Measurements from ENCODE around the gene CTXND1. TPM values are rescaled to one million over a fixed set of nuclear protein-coding genes. Genes with fewer than 3 reads are reported as not detected.
A peak's percentile ranks its signal among the peaks of the same experiment; 100 is the strongest.
"Not testable (repeated sequence)": the region's sequence is repeated elsewhere in the genome, so short reads cannot be mapped to it uniquely, and the experiment has no call there.

The CTXND1 gene
- total RNA-seq: not detected
- not detected for total RNA-seq (2013)

DNA sequence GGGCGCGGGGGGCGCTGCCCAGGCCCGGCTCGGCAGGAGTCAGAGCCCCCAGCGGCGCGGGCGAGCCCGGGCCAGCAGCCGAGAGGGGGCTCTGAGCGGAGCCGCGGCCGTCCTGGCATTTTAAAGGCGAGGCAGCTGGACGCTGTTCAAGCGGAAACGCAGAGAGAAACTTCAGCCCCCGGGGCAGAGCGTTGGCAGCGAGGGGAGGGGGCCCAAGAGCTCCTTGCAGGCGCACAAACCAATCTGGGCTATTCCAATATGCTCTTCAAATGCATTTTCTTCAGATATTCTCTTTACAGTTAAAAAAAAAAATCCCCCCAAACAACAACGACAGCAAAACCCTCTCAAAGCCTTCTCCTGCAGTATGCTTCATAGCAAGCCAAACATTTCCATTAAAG is at the start of gene CTXND1:
Gene CTXND1 (minus strand): TSS at position 93 of the 398 bp plus-strand sequence. CDS start 50,264 bp downstream, outside the sequence.
- H3K36me3 Mint-ChIP-seq: no peaks in the 10 kb centered on the region
- no peak within 1 kb of the TSS for H3K27ac Mint-ChIP-seq
- Histone ChIP-seq H3K27me3 (ENCODE audit: control insufficient read depth, insufficient read depth, low read length) (peaks cover 24% of the 10 kb centered on the region), H3K4me1 (ENCODE audit: control insufficient read depth, insufficient read depth, low read length) (peaks cover 3% of the 10 kb centered on the region), H3K4me3 (ENCODE audit: low read length) (no peak within 1 kb of the TSS), H3K36me3 (ENCODE audit: control insufficient read depth, insufficient read depth, low read length) (no peaks in the 10 kb centered on the region), H3K27ac (ENCODE audit: low read length) (no peak within 1 kb of the TSS), H3K9me3 (ENCODE audit: control insufficient read depth, insufficient read depth, low read length) (no peaks in the 10 kb centered on the region)
- WGBS (ENCODE audit: insufficient coverage): under 1% methylated on average over 24 of the region's 24 CpGs
- no peaks in the 10 kb centered on the region for H3K9me3 Mint-ChIP-seq
- DNase-seq: no peak
- H3K4me3 Mint-ChIP-seq: peak within 1 kb of the TSS; percentile 52
- no peak for TF ChIP-seq CTCF (IDR thresholded peaks at IDR 0.05)
- intact Hi-C loops (cut with micrococcal nuclease): no loop called here
- no peaks in the 10 kb centered on the region for H3K4me1 Mint-ChIP-seq
- H3K27me3 Mint-ChIP-seq (ENCODE audit: low read depth in 2 of 2): peaks cover 51 to 76% of the 10 kb centered on the region in 2 donors
- ATAC-seq: no peak

GRCh38 chr15:80301472-80301871 is 49.5 kb upstream of the CTXND1 start:
- WGBS (ENCODE audit: insufficient coverage): 67% methylated on average over 1 of the region's 1 CpG
- Histone ChIP-seq H3K9me3 (ENCODE audit: control insufficient read depth, insufficient read depth, low read length) (no peaks in the 10 kb centered on the region), H3K4me3 (ENCODE audit: low read length) (no peak overlapping the region), H3K27ac (ENCODE audit: low read length) (no peak overlapping the region), H3K36me3 (ENCODE audit: control insufficient read depth, insufficient read depth, low read length) (no peaks in the 10 kb centered on the region), H3K27me3 (ENCODE audit: control insufficient read depth, insufficient read depth, low read length) (no peaks in the 10 kb centered on the region), H3K4me1 (ENCODE audit: control insufficient read depth, insufficient read depth, low read length) (no peaks in the 10 kb centered on the region)
- no peak for TF ChIP-seq CTCF (IDR thresholded peaks at IDR 0.05)
- H3K4me1 Mint-ChIP-seq: no peaks in the 10 kb centered on the region
- H3K9me3 Mint-ChIP-seq: no peaks in the 10 kb centered on the region
- H3K36me3 Mint-ChIP-seq: no peaks in the 10 kb centered on the region
- ATAC-seq (no peak), DNase-seq (no peak)
- no peak overlapping the region for H3K27ac Mint-ChIP-seq
- intact Hi-C loops (cut with micrococcal nuclease): no loop called here
- peaks cover 12 to 18% of the 10 kb centered on the region in 2 donors for H3K27me3 Mint-ChIP-seq (ENCODE audit: low read depth in 2 of 2)
- no peak overlapping the region for H3K4me3 Mint-ChIP-seq

DNA sequence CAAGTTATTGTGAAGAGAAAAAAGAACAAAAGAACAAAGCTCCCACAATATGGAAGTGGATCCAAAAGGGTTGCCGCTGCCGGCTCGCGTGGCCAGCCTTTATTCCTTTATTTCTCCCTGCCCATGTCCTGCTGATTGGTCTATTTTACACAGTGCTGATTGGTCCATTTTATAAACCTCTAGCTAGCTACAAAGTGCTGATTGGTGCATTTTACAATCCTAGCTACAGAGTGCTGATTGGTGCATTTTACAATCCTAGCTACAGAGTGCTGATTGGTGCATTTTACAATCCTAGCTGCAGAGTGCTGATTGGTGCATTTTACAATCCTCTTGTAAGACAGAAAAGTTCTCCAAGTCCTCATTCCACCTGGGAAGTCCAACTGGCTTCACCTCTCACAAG is 43.8 kb upstream of the CTXND1 start:
- H3K9me3 ChIP-seq (ENCODE audit: control insufficient read depth, insufficient read depth, low read length); DNase-seq; H3K4me3 ChIP-seq (ENCODE audit: low read length); H3K4me1 ChIP-seq (ENCODE audit: control insufficient read depth, insufficient read depth, low read length); H3K36me3 Mint-ChIP-seq; H3K4me1 Mint-ChIP-seq; H3K27ac ChIP-seq (ENCODE audit: low read length); H3K4me3 Mint-ChIP-seq; intact Hi-C loops (cut with micrococcal nuclease); H3K36me3 ChIP-seq (ENCODE audit: control insufficient read depth, insufficient read depth, low read length); H3K9me3 Mint-ChIP-seq; H3K27ac Mint-ChIP-seq; H3K27me3 ChIP-seq (ENCODE audit: control insufficient read depth, insufficient read depth, low read length); ATAC-seq: not testable (repeated sequence)
- WGBS (ENCODE audit: insufficient coverage): 83% methylated on average over 4 of the region's 4 CpGs
- peaks cover 7 to 15% of the 10 kb centered on the region in 2 donors for H3K27me3 Mint-ChIP-seq (ENCODE audit: low read depth in 2 of 2)

GRCh38 chr15:80292079-80292478 is 40.1 kb upstream of the CTXND1 start:
- DNase-seq (no peak), ATAC-seq (no peak)
- Histone ChIP-seq H3K27ac (ENCODE audit: low read length) (no peak overlapping the region), H3K27me3 (ENCODE audit: control insufficient read depth, insufficient read depth, low read length) (no peaks in the 10 kb centered on the region), H3K9me3 (ENCODE audit: control insufficient read depth, insufficient read depth, low read length) (no peaks in the 10 kb centered on the region), H3K36me3 (ENCODE audit: control insufficient read depth, insufficient read depth, low read length) (no peaks in the 10 kb centered on the region), H3K4me3 (ENCODE audit: low read length) (no peak overlapping the region), H3K4me1 (ENCODE audit: control insufficient read depth, insufficient read depth, low read length) (no peaks in the 10 kb centered on the region)
- H3K9me3 Mint-ChIP-seq: no peaks in the 10 kb centered on the region
- no peaks in the 10 kb centered on the region for H3K36me3 Mint-ChIP-seq
- intact Hi-C loops (cut with micrococcal nuclease): no loop called here
- no peak for TF ChIP-seq CTCF (IDR thresholded peaks at IDR 0.05)
- H3K27me3 Mint-ChIP-seq (ENCODE audit: low read depth in 2 of 2): peaks cover 7 to 12% of the 10 kb centered on the region in 2 donors
- H3K27ac Mint-ChIP-seq: no peak overlapping the region
- WGBS (ENCODE audit: insufficient coverage): 70% methylated on average over 3 of the region's 4 CpGs
- H3K4me1 Mint-ChIP-seq: peaks cover 0 to 4% of the 10 kb centered on the region in 2 donors
- no peak overlapping the region for H3K4me3 Mint-ChIP-seq

DNA sequence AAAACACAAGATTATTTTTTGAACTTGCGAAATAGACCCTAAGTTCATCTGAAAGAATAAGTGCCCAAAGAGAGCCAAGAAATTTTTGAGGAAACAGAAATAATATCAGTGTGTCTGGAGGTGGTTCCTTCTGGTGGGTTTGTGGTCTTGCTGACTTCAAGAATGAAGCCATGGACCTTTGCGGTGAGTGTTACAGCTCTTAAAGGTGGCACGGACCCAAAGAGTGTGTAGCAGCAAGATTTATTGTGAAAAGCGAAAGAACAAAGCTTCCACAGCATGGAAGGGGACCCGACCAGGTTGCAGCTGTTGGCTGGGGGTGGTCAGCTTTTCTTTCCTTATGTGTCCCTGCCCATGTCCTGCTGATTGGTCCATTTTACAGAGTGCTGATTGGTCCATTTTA is 38.9 kb upstream of the CTXND1 start:
- H3K4me1 Mint-ChIP-seq; H3K36me3 ChIP-seq (ENCODE audit: control insufficient read depth, insufficient read depth, low read length); H3K27ac Mint-ChIP-seq; intact Hi-C loops (cut with micrococcal nuclease); DNase-seq; H3K9me3 Mint-ChIP-seq; H3K36me3 Mint-ChIP-seq; H3K9me3 ChIP-seq (ENCODE audit: control insufficient read depth, insufficient read depth, low read length); H3K4me3 ChIP-seq (ENCODE audit: low read length); H3K27ac ChIP-seq (ENCODE audit: low read length); H3K4me3 Mint-ChIP-seq; H3K27me3 ChIP-seq (ENCODE audit: control insufficient read depth, insufficient read depth, low read length); H3K4me1 ChIP-seq (ENCODE audit: control insufficient read depth, insufficient read depth, low read length); ATAC-seq: not testable (repeated sequence)
- peaks cover 13 to 16% of the 10 kb centered on the region in 2 donors for H3K27me3 Mint-ChIP-seq (ENCODE audit: low read depth in 2 of 2)
- WGBS (ENCODE audit: insufficient coverage): 19% methylated on average over 5 of the region's 5 CpGs
